ENCODE data around the gene TUBB2A. TPM values are rescaled to one million over a fixed set of nuclear protein-coding genes. Genes with fewer than 3 reads are reported as not detected.
"Not testable (repeated sequence)": the region's sequence is repeated elsewhere in the genome, so short reads cannot be mapped to it uniquely, and the experiment has no call there.

Gene TUBB2A
- total RNA-seq, 4 donors from 2014 or later: 37.5 to 100 (median 68.0) TPM

- Histone ChIP-seq H3K4me3 (no peak overlapping the region), H3K27ac (no peak overlapping the region), H3K36me3 (no peaks in the 10 kb centered on the region), H3K27me3 (no peaks in the 10 kb centered on the region), H3K9me3 (peaks cover 0 to 9% (median 0%) of the 10 kb centered on the region in 4 donors), H3K4me1 (no peaks in the 10 kb centered on the region)
- DNase-seq (ENCODE audit: low spot score in 2 of 2): no peak
- no peak for TF ChIP-seq EP300 (IDR thresholded peaks at IDR 0.05)
- TF ChIP-seq POLR2A (IDR thresholded peaks at IDR 0.05): no peak
- no peak for TF ChIP-seq CTCF (IDR thresholded peaks at IDR 0.05)
- WGBS, 2 donors: 91 to 96% methylated on average over 2 of the region's 2 CpGs
Observed at GRCh38 chr6:3201388-3201787, 44.0 kb upstream of the TUBB2A start.

- no peak for DNase-seq (ENCODE audit: low spot score in 2 of 2)
- peaks cover 0 to 9% (median 0%) of the 10 kb centered on the region in 4 donors for H3K9me3 ChIP-seq
- no peaks in the 10 kb centered on the region for H3K36me3 ChIP-seq
- H3K27ac ChIP-seq: no peak overlapping the region
- no peaks in the 10 kb centered on the region for H3K27me3 ChIP-seq
- H3K4me1 ChIP-seq: no peaks in the 10 kb centered on the region
- H3K4me3 ChIP-seq: no peak overlapping the region
- TF ChIP-seq EP300 (IDR thresholded peaks at IDR 0.05) (no peak), POLR2A (IDR thresholded peaks at IDR 0.05) (no peak), CTCF (IDR thresholded peaks at IDR 0.05) (no peak)
Observed at GRCh38 chr6:3200682-3201081, 43.3 kb upstream of the TUBB2A start.

- TF ChIP-seq EP300 (IDR thresholded peaks at IDR 0.05) (no peak), CTCF (IDR thresholded peaks at IDR 0.05) (no peak), POLR2A (IDR thresholded peaks at IDR 0.05) (no peak)
- no peaks in the 10 kb centered on the region for H3K36me3 ChIP-seq
- H3K27ac ChIP-seq: no peak overlapping the region
- no peak for DNase-seq (ENCODE audit: low spot score in 2 of 2)
- no peaks in the 10 kb centered on the region for H3K27me3 ChIP-seq
- WGBS, 2 donors: 77 to 85% methylated on average over 5 of the region's 5 CpGs
- H3K4me3 ChIP-seq: no peak overlapping the region
- H3K4me1 ChIP-seq: peaks cover 0 to 8% (median 0%) of the 10 kb centered on the region in 4 donors
- H3K9me3 ChIP-seq: peaks cover 0 to 4% (median 0%) of the 10 kb centered on the region in 4 donors
Observed at GRCh38 chr6:3199382-3199781, 42.0 kb upstream of the TUBB2A start.

DNA sequence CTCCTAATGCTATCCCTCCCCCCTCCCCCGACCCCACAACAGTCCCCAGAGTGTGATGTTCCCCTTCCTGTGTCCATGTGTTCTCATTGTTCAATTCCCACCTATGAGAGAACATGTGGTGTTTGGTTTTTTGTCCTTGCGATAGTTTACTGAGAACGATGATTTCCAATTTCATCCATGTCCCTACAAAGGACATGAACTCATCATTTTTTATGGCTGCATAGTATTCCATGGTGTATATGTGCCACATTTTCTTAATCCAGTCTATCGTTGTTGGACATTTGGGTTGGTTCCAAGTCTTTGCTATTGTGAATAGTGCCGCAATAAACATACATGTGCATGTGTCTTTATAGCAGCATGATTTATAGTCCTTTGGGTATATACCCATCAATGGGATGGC lies 40.4 kb upstream of the TUBB2A start:
- not testable (repeated sequence) for H3K4me3 ChIP-seq; H3K9me3 ChIP-seq; H3K36me3 ChIP-seq; DNase-seq (ENCODE audit: low spot score in 2 of 2); H3K27me3 ChIP-seq; H3K4me1 ChIP-seq; H3K27ac ChIP-seq
- 93% methylated on average over 5 of the region's 5 CpGs for WGBS, 2 donors

- no peak for TF ChIP-seq CTCF (IDR thresholded peaks at IDR 0.05)
- TF ChIP-seq EP300 (IDR thresholded peaks at IDR 0.05): no peak
- no peak for TF ChIP-seq POLR2A (IDR thresholded peaks at IDR 0.05)
- Histone ChIP-seq H3K9me3 (peaks cover 0 to 4% (median 0%) of the 10 kb centered on the region in 4 donors), H3K4me3 (no peak overlapping the region), H3K27ac (no peak overlapping the region), H3K27me3 (no peaks in the 10 kb centered on the region), H3K36me3 (no peaks in the 10 kb centered on the region), H3K4me1 (peaks cover 0 to 8% (median 0%) of the 10 kb centered on the region in 4 donors)
- no peak for DNase-seq (ENCODE audit: low spot score in 2 of 2)
- WGBS, 2 donors: 75 to 82% methylated on average over 5 of the region's 5 CpGs
Observed at GRCh38 chr6:3196770-3197169, 39.4 kb upstream of the TUBB2A start.

Data from tibial nerve (tissue), 4 donors.